IMR-90 (cell line): ENCODE results near the gene SLC44A5.

ENCODE experiments used
- BHLHE40 ChIP-seq: fragments of 150-350 bp; IDR thresholded peaks from 2 replicates; pipeline ENCODE4 v1.6.1; 2016; ENCODE audit warnings: mild to moderate bottlenecking, low read depth, low read length
- CEBPB ChIP-seq: IDR thresholded peaks from 2 replicates; pipeline ENCODE4 v1.6.1; 2012; ENCODE audit warnings: low read depth, low read length, improper control_type of control experiment
- CHD1 ChIP-seq: IDR thresholded peaks from 2 replicates; pipeline ENCODE4 v1.6.1; 2012; ENCODE audit warnings: low read depth, low read length, improper control_type of control experiment
- CTCF ChIP-seq: conservative IDR thresholded peaks from 2 replicates; pipeline ENCODE4 v1.5.1; 2012; ENCODE audit warnings: mild to moderate bottlenecking, low read depth, low read length, improper control_type of control experiment
- ELK1 ChIP-seq: fragments of 150-350 bp; IDR thresholded peaks from 2 replicates; pipeline ENCODE4 v1.6.1; 2016; ENCODE audit warnings: low read depth, mild to moderate bottlenecking, low read length, moderate library complexity, borderline replicate concordance
- MAFK ChIP-seq: IDR thresholded peaks from 2 replicates; pipeline ENCODE4 v1.6.1; 2012; ENCODE audit warnings: low read depth, low read length, improper control_type of control experiment
- MAZ ChIP-seq: IDR thresholded peaks from 2 replicates; pipeline ENCODE4 v1.6.1; 2012; ENCODE audit warnings: low read depth, mild to moderate bottlenecking, low read length, improper control_type of control experiment, moderate library complexity, borderline replicate concordance
- MXI1 ChIP-seq: IDR thresholded peaks from 2 replicates; pipeline ENCODE4 v1.6.1; 2012; ENCODE audit warnings: low read depth, mild to moderate bottlenecking, low read length, moderate library complexity, borderline replicate concordance
- NFE2L2 ChIP-seq: fragments of 150-350 bp; IDR thresholded peaks from 2 replicates; pipeline ENCODE4 v1.6.1; 2016; ENCODE audit warnings: low read depth, mild to moderate bottlenecking, low read length
- POLR2A ChIP-seq: IDR thresholded peaks from 2 replicates; pipeline ENCODE4 v1.6.1; 2012; ENCODE audit warnings: mild to moderate bottlenecking, low read depth, low read length
- RAD21 ChIP-seq: IDR thresholded peaks from 2 replicates; pipeline ENCODE4 v1.6.1; 2012; ENCODE audit warnings: low read length, improper control_type of control experiment
- RCOR1 ChIP-seq: IDR thresholded peaks from 2 replicates; pipeline ENCODE4 v1.6.1; 2012; ENCODE audit warnings: mild to moderate bottlenecking, low read length, improper control_type of control experiment; ENCODE audit not compliant: insufficient replicate concordance
- RFX5 ChIP-seq: IDR thresholded peaks from 2 replicates; pipeline ENCODE4 v1.8.0; 2012; ENCODE audit warnings: low read depth, mild to moderate bottlenecking, low read length, moderate library complexity
- USF2 ChIP-seq: fragments of 150-350 bp; IDR thresholded peaks from 2 replicates; pipeline ENCODE4 v1.6.1; 2017; ENCODE audit warnings: mild to moderate bottlenecking, antibody characterized with exemption, low read length, low read depth

- TF ChIP-seq MAZ, result no peak
- no peak for TF ChIP-seq CTCF
- no peak for TF ChIP-seq POLR2A
- TF ChIP-seq RFX5, result no peak
- TF ChIP-seq RCOR1, result no peak
- TF ChIP-seq CEBPB, result no peak
- no peak for TF ChIP-seq RAD21
- no peak for TF ChIP-seq ELK1
- no peak for TF ChIP-seq MAFK
- no peak for TF ChIP-seq CHD1
- TF ChIP-seq BHLHE40, result no peak
- TF ChIP-seq MXI1, result no peak
- no peak for TF ChIP-seq NFE2L2
- TF ChIP-seq USF2, result no peak
Observed at GRCh38 chr1:75174031-75174760, 436.7 kb downstream of the SLC44A5 start.
